Measurements from ENCODE around the gene SPATA16.
"Not testable (repeated sequence)": the region's sequence is repeated elsewhere in the genome, so short reads cannot be mapped to it uniquely, and the experiment has no call there.

Gene SPATA16

GRCh38 chr3:173001622-173002021 is 139.4 kb downstream of the SPATA16 start:
- DNase-seq: no peak

GRCh38 chr3:173000553-173000952 is 140.5 kb downstream of the SPATA16 start:
- no peak for DNase-seq

GRCh38 chr3:172993412-172993811 is 147.6 kb downstream of the SPATA16 start:
- DNase-seq: no peak

GRCh38 chr3:172991424-172991996 is 149.5 kb downstream of the SPATA16 start:
- DNase-seq: no peak

- DNase-seq: no peak
These were observed 151.7 kb downstream of the SPATA16 start for GRCh38 chr3:172989373-172989772.

- no peak for DNase-seq
These were observed 153.8 kb downstream of the SPATA16 start for GRCh38 chr3:172987273-172987672.

GRCh38 chr3:172984914-172985313 is 156.1 kb downstream of the SPATA16 start:
- no peak for DNase-seq

GRCh38 chr3:172982736-172983364 is 158.2 kb downstream of the SPATA16 start:
- DNase-seq: no peak

GRCh38 chr3:172981407-172981983 is 159.5 kb downstream of the SPATA16 start:
- no peak for DNase-seq

- DNase-seq: no peak
These were observed 160.2 kb downstream of the SPATA16 start for GRCh38 chr3:172980849-172981248.

GRCh38 chr3:172977696-172978095 is 163.3 kb downstream of the SPATA16 start:
- no peak for DNase-seq

GRCh38 chr3:172974969-172975368 is 166.1 kb downstream of the SPATA16 start:
- DNase-seq: no peak

- no peak for DNase-seq
These were observed 167.2 kb downstream of the SPATA16 start for GRCh38 chr3:172973799-172974198.

GRCh38 chr3:172972717-172973116 is 168.3 kb downstream of the SPATA16 start:
- DNase-seq: no peak

GRCh38 chr3:172972067-172972466 is 169.0 kb downstream of the SPATA16 start:
- DNase-seq: no peak

- DNase-seq: no peak
These were observed 172.4 kb downstream of the SPATA16 start for GRCh38 chr3:172968646-172969045.

- no peak for DNase-seq
These were observed 175.8 kb downstream of the SPATA16 start for GRCh38 chr3:172965256-172965655.

- DNase-seq: not testable (repeated sequence)
These were observed 180.3 kb downstream of the SPATA16 start for GRCh38 chr3:172960626-172961182.

- no peak for DNase-seq
These were observed 182.5 kb downstream of the SPATA16 start for GRCh38 chr3:172958565-172958964.

GRCh38 chr3:172953571-172953970 is 187.5 kb downstream of the SPATA16 start:
- no peak for DNase-seq

GRCh38 chr3:172951511-172951910 is 189.5 kb downstream of the SPATA16 start:
- DNase-seq: no peak

GRCh38 chr3:172946061-172946460 is 195.0 kb downstream of the SPATA16 start:
- DNase-seq: no peak

- no peak for DNase-seq
These were observed 201.3 kb downstream of the SPATA16 start for GRCh38 chr3:172939651-172940293.

GRCh38 chr3:172938788-172939187 is 202.2 kb downstream of the SPATA16 start:
- DNase-seq: no peak
